Naive thymus-derived CD4-positive, alpha-beta T cell (primary cell): ENCODE data around the gene PTER. TPM values are rescaled to one million over a fixed set of nuclear protein-coding genes. Genes with fewer than 3 reads are reported as not detected.

ENCODE experiments used
- ATAC-seq: fragments of 150-1000 bp; cut with Tn5 transposase; 2 replicates; pipeline ENCODE4 v1.10.0; 2021; ENCODE audit warnings: mild to moderate bottlenecking, moderate library complexity
- CTCF ChIA-PET: fragments of 350-600 bp; sonication (Branson Sonifier 250); formaldehyde crosslinking; loops from one replicate; lab custom pipeline; 2021; ENCODE audit warnings: antibody characterized with exemption; lab: Charles Lee
- POLR2A ChIA-PET: fragments of 350-600 bp; sonication (Branson Sonifier 250); formaldehyde crosslinking; loops from one replicate; lab custom pipeline; 2021; ENCODE audit warnings: antibody characterized with exemption, inconsistent platforms; lab: Charles Lee
- DNase-seq, 9 donors: peaks; one replicate each; pipeline versions ENCODE4 v3.0.0 to v3.0.0-alpha.2; 2020 to 2022; ENCODE audit warnings: mixed read lengths in 1 of 9
- H3K27ac ChIP-seq: one replicate; pipeline ENCODE4 v1.7.0; 2013; ENCODE audit warnings: mild to moderate bottlenecking, low read depth, low read length, moderate library complexity
- H3K27me3 ChIP-seq, 2 donors: one replicate each; pipeline ENCODE4 v1.7.0; 2013; ENCODE audit warnings: low read length in 2 of 2, mild to moderate bottlenecking in 2 of 2, moderate library complexity in 2 of 2; ENCODE audit not compliant: control insufficient read depth in 2 of 2, insufficient read depth in 2 of 2
- H3K36me3 ChIP-seq, 3 experiments: 1 replicate in 2 of 3; 2 replicates in 1 of 3; pipeline ENCODE4 v1.7.0; 2013; ENCODE audit warnings: low read length in 3 of 3, mild to moderate bottlenecking in 3 of 3, moderate library complexity in 1 of 3; ENCODE audit not compliant: insufficient read depth in 3 of 3, control insufficient read depth in 2 of 3
- H3K4me1 ChIP-seq, 2 donors: one replicate each; pipeline ENCODE4 v1.7.0; 2013; ENCODE audit warnings: low read length in 2 of 2, mild to moderate bottlenecking in 2 of 2, moderate library complexity in 1 of 2; ENCODE audit not compliant: control insufficient read depth in 2 of 2, insufficient read depth in 2 of 2
- H3K4me3 ChIP-seq: 2 replicates; pipeline ENCODE4 v1.7.0; 2013; ENCODE audit warnings: mild to moderate bottlenecking, low read length
- H3K9me3 ChIP-seq, 3 experiments: 1 replicate in 2 of 3; 2 replicates in 1 of 3; pipeline ENCODE4 v1.7.0; 2013; ENCODE audit warnings: low read length in 3 of 3; ENCODE audit not compliant: control insufficient read depth in 2 of 3
- H3K27ac Mint-ChIP-seq, 9 donors: one replicate each; pipeline ENCODE4 v1.8.0; 2020 to 2022; ENCODE audit warnings: mixed read lengths in 9 of 9, mild to moderate bottlenecking in 8 of 9, moderate library complexity in 5 of 9, inconsistent platforms in 2 of 9
- H3K27me3 Mint-ChIP-seq, 5 donors: one replicate each; pipeline ENCODE4 v1.8.0; 2021 to 2022; ENCODE audit warnings: mixed read lengths in 5 of 5, mild to moderate bottlenecking in 1 of 5
- H3K36me3 Mint-ChIP-seq, 5 donors: one replicate each; pipeline ENCODE4 v1.8.0; 2020 to 2022; ENCODE audit warnings: mixed read lengths in 5 of 5, mild to moderate bottlenecking in 3 of 5, inconsistent platforms in 1 of 5
- H3K4me1 Mint-ChIP-seq, 7 donors: one replicate each; pipeline ENCODE4 v1.8.0; 2020 to 2022; ENCODE audit warnings: mixed read lengths in 7 of 7, mild to moderate bottlenecking in 3 of 7, inconsistent platforms in 1 of 7
- H3K4me3 Mint-ChIP-seq, 10 donors: one replicate each; pipeline ENCODE4 v1.8.0; 2020 to 2022; ENCODE audit warnings: mild to moderate bottlenecking in 10 of 10, mixed read lengths in 10 of 10, moderate library complexity in 6 of 10, inconsistent platforms in 2 of 10
- H3K9me3 Mint-ChIP-seq, 11 donors: one replicate each; pipeline ENCODE4 v1.8.0; 2020 to 2022; ENCODE audit warnings: mixed read lengths in 11 of 11, mild to moderate bottlenecking in 4 of 11, inconsistent platforms in 1 of 11, moderate library complexity in 1 of 11
- intact Hi-C, 2 donors: fragments of 100-400 bp; cut with micrococcal nuclease; formaldehyde crosslinking; loops; one replicate each; pipeline ENCODE4 v1.15.1; 2023
- polyA plus RNA-seq, 2 donors: library from polyadenylated mRNA; unstranded; fragments of 300-500 nt; fragmentation: Illumina TruSeq; gene quantifications; one replicate each; pipeline ENCODE4 v1.2.3, GENCODE V29; 2021
- total RNA-seq, 6 experiments: library from RNA in 5 of 6; stranded (reverse) in 5 of 6; gene quantifications; 1 replicate in 5 of 6; 2 replicates in 1 of 6; pipeline ENCODE4 v1.2.3 and lab custom pipeline; 2021 to 2026

PTER gene
- total and polyA plus RNA-seq, 7 experiments from 2014 or later, result 12.9 to 23.7 (median 14.4) TPM

DNA sequence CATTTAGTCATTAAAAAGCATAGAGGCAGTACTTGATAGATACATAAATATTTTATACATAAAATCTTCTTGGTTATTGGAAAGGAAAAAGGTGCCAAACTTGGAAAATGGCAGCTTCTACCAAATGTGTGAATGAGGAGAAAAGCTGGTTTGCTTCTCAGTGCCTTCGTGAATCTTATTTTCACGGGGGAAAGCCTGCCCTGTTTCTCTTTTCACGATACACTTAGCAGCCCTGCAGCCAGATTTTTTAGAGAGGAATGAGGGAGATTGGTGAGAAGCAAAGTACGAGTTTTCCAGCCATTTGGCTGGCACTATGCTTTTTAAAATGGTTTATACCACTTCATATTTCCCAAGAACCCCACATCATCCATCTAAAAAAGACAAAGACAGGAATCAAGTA, 107.8 kb downstream of the PTER start:
- no peak overlapping the region for H3K27ac Mint-ChIP-seq
- peaks cover 0 to 6% (median 0%) of the 10 kb centered on the region in 7 donors for H3K4me1 Mint-ChIP-seq
- Histone ChIP-seq H3K4me3 (no peak overlapping the region), H3K9me3 (no peaks in the 10 kb centered on the region), H3K27me3 (no peaks in the 10 kb centered on the region), H3K36me3 (no peaks in the 10 kb centered on the region), H3K27ac (no peak overlapping the region), H3K4me1 (no peaks in the 10 kb centered on the region)
- no peaks in the 10 kb centered on the region for H3K9me3 Mint-ChIP-seq
- H3K27me3 Mint-ChIP-seq, result peaks cover 16 to 49% (median 39%) of the 10 kb centered on the region in 5 donors
- H3K36me3 Mint-ChIP-seq, result no peaks in the 10 kb centered on the region
- CTCF ChIA-PET, result interaction anchor here (0.7 kb wide), 1 partner anchor 1066 kb away, joined by 3 read pairs; no protein-coding TSS in a partner anchor
- no peak overlapping the region for H3K4me3 Mint-ChIP-seq
- ATAC-seq (no peak), DNase-seq (no peak)
- POLR2A ChIA-PET, result no interaction called here
- intact Hi-C loops, result loop anchor here in 1 of 2 donors (2.0 kb wide), 1 partner anchor 642 kb away; no protein-coding TSS in a partner anchor

DNA sequence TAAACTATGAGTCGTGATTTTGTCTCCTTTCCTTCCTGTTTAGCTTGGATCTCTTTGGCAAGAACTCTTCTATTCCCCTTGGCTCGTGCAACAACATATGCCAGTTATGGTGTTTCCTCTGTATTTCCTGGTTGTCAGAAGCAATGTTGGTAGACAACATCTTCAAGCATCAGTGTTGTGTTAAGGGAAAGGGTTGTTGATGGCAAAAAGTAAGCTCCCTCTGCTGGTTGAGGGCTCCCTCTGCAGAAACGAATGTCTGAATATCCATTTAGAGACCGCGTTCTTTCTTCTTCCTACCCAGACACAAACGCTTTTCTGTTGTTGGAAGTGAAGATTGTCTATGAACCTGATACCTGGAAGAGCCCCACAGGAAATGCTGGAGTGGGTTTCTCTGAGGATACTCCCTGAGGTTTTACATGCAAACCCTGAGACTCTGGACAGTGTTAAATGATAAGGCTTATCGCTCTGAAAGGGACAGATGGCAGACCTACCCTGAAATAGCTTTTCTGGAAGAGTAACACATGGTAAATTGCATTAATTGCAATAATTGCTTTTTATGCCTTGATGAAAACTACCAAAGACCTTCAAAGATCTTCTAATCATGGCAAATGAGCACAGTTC, 108.4 kb downstream of the PTER start:
- Mint-ChIP-seq H3K36me3 (no peaks in the 10 kb centered on the region), H3K27me3 (peaks cover 15 to 48% (median 37%) of the 10 kb centered on the region in 5 donors), H3K4me3 (no peak overlapping the region), H3K4me1 (peaks cover 0 to 6% (median 0%) of the 10 kb centered on the region in 7 donors), H3K27ac (no peak overlapping the region), H3K9me3 (no peaks in the 10 kb centered on the region)
- ChIA-PET CTCF (interaction anchor here (0.7 kb wide), 1 partner anchor 1066 kb away, joined by 3 read pairs; no protein-coding TSS in a partner anchor), POLR2A (no interaction called here)
- no peak overlapping the region for H3K4me3 ChIP-seq
- no peak for ATAC-seq
- intact Hi-C loops, result loop anchor here (1.0 to 2.0 kb wide), 3 partner anchors 642 to 666 kb away; no protein-coding TSS in a partner anchor
- no peaks in the 10 kb centered on the region for H3K9me3 ChIP-seq
- no peak overlapping the region for H3K27ac ChIP-seq
- peak in 2 of 9 donors; percentile 19 to 22 for DNase-seq
- no peaks in the 10 kb centered on the region for H3K36me3 ChIP-seq
- H3K4me1 ChIP-seq, result no peaks in the 10 kb centered on the region
- no peaks in the 10 kb centered on the region for H3K27me3 ChIP-seq

GRCh38 chr10:16547973-16548372, 111.2 kb downstream of the PTER start:
- peaks cover 13 to 44% (median 34%) of the 10 kb centered on the region in 5 donors for H3K27me3 Mint-ChIP-seq

GRCh38 chr10:16559236-16559773, 122.5 kb downstream of the PTER start:
- DNase-seq, result no peak
- H3K27ac ChIP-seq, result no peak overlapping the region
- intact Hi-C loops, result no loop called here
- ChIA-PET POLR2A (interaction anchor here (0.6 kb wide), 1 partner anchor 21 kb away, joined by 3 read pairs; no protein-coding TSS in a partner anchor), CTCF (no interaction called here)
- H3K4me1 ChIP-seq, result no peaks in the 10 kb centered on the region
- ATAC-seq, result no peak
- no peaks in the 10 kb centered on the region for H3K27me3 ChIP-seq
- H3K4me1 Mint-ChIP-seq, result no peaks in the 10 kb centered on the region
- H3K9me3 Mint-ChIP-seq, result peaks cover 0 to 15% (median 4%) of the 10 kb centered on the region in 11 donors
- no peaks in the 10 kb centered on the region for H3K36me3 ChIP-seq
- H3K27me3 Mint-ChIP-seq, result peaks cover 9 to 34% (median 27%) of the 10 kb centered on the region in 5 donors
- no peak overlapping the region for H3K4me3 ChIP-seq
- no peaks in the 10 kb centered on the region for H3K9me3 ChIP-seq
- no peaks in the 10 kb centered on the region for H3K36me3 Mint-ChIP-seq
- H3K4me3 Mint-ChIP-seq, result no peak overlapping the region
- no peak overlapping the region for H3K27ac Mint-ChIP-seq

More at GRCh38 chr10:16547973-16548372, 111.2 kb downstream of the PTER start:
- intact Hi-C loops, result no loop called here
- DNase-seq (no peak), ATAC-seq (no peak)
- Mint-ChIP-seq H3K9me3 (no peaks in the 10 kb centered on the region), H3K36me3 (no peaks in the 10 kb centered on the region), H3K4me3 (no peak overlapping the region), H3K4me1 (peaks cover 0 to 6% (median 0%) of the 10 kb centered on the region in 7 donors), H3K27ac (no peak overlapping the region)
- ChIA-PET CTCF (no interaction called here), POLR2A (no interaction called here)
- Histone ChIP-seq H3K27ac (no peak overlapping the region), H3K9me3 (no peaks in the 10 kb centered on the region), H3K4me1 (no peaks in the 10 kb centered on the region), H3K36me3 (no peaks in the 10 kb centered on the region), H3K4me3 (no peak overlapping the region), H3K27me3 (no peaks in the 10 kb centered on the region)

- H3K27ac Mint-ChIP-seq, result no peak overlapping the region
- no peaks in the 10 kb centered on the region for H3K27me3 ChIP-seq
- H3K27ac ChIP-seq, result no peak overlapping the region
- no peak overlapping the region for H3K4me3 Mint-ChIP-seq
- no peaks in the 10 kb centered on the region for H3K9me3 ChIP-seq
- no peaks in the 10 kb centered on the region for H3K36me3 ChIP-seq
- peaks cover 0 to 6% (median 0%) of the 10 kb centered on the region in 7 donors for H3K4me1 Mint-ChIP-seq
- DNase-seq (no peak), ATAC-seq (no peak)
- no peaks in the 10 kb centered on the region for H3K36me3 Mint-ChIP-seq
- ChIA-PET CTCF (no interaction called here), POLR2A (no interaction called here)
- intact Hi-C loops, result no loop called here
- no peaks in the 10 kb centered on the region for H3K4me1 ChIP-seq
- H3K27me3 Mint-ChIP-seq, result peaks cover 11 to 44% (median 42%) of the 10 kb centered on the region in 5 donors
- no peak overlapping the region for H3K4me3 ChIP-seq
- H3K9me3 Mint-ChIP-seq, result peaks cover 0 to 10% (median 3%) of the 10 kb centered on the region in 11 donors
Observed at GRCh38 chr10:16562891-16563290, 126.1 kb downstream of the PTER start.
